Hepatocyte (in vitro differentiated cells): ENCODE results near the gene CSMD2.

Source experiments
- CTCF ChIP-seq: fragments of 200-600 bp; sonication (generic); IDR thresholded peaks from 2 replicates; pipeline ENCODE4 v1.5.1; 2016; ENCODE audit warnings: antibody characterized with exemption, mild to moderate bottlenecking; ENCODE audit not compliant: poor library complexity
- EZH2 ChIP-seq: fragments of 200-600 bp; sonication (generic); IDR thresholded peaks from 2 replicates; pipeline ENCODE4 v1.6.1; 2016; ENCODE audit warnings: antibody characterized with exemption, mild to moderate bottlenecking, borderline replicate concordance

- TF ChIP-seq CTCF (no peak), EZH2 (no peak)
Measured at GRCh38 chr1:33529957-33530356, 635.1 kb downstream of the CSMD2 start.
